Cerebellar cortex (tissue), 1 donor: ENCODE data around the gene RET.

Experiments used
- DNase-seq: peaks from one replicate; pipeline ENCODE4 v3.0.0-alpha.2; 2015; ENCODE audit warnings: low spot score

The RET gene

DNA sequence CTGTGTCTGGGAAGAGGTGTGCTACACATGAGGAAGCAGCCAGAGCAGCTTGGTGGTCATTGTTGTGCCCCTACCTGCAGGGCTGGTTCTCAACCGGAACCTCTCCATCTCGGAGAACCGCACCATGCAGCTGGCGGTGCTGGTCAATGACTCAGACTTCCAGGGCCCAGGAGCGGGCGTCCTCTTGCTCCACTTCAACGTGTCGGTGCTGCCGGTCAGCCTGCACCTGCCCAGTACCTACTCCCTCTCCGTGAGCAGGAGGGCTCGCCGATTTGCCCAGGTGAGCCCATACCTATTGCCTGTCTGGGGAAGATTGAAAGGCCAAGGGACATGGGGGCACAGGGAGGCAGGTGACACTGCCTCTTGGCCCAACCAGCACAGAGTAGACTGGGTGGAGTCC is 32.1 kb downstream of the RET start:
- no peak for DNase-seq

GRCh38 chr10:43109671-43110249 is 32.9 kb downstream of the RET start:
- no peak for DNase-seq

- no peak for DNase-seq
These were observed 33.6 kb downstream of the RET start for GRCh38 chr10:43110338-43111071.

DNA sequence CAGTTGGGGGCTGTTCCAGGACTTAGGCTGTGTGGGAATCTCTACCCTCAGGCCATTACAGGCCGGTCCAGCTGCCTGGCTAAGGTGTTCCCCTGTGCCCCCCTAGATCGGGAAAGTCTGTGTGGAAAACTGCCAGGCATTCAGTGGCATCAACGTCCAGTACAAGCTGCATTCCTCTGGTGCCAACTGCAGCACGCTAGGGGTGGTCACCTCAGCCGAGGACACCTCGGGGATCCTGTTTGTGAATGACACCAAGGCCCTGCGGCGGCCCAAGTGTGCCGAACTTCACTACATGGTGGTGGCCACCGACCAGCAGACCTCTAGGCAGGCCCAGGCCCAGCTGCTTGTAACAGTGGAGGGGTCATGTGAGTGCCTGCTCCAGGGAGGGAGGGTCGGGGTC is 34.2 kb downstream of the RET start:
- DNase-seq, result no peak

GRCh38 chr10:43111921-43112607 is 35.2 kb downstream of the RET start:
- no peak for DNase-seq

DNA sequence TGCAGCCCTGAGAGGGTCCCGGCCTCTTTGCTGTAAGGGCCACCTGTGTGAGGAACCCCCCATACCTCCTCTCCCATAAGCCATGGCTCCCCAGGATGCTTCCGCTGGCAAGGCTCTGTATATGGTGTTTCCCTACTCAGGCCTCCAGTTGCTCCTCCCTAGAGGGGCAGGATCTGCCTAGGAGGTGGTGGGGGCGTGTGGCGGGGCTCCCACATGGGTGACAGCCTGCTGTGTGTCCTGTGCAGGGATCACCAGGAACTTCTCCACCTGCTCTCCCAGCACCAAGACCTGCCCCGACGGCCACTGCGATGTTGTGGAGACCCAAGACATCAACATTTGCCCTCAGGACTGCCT is 35.7 kb downstream of the RET start:
- DNase-seq, result no peak

- DNase-seq, result no peak
These were observed 36.6 kb downstream of the RET start for GRCh38 chr10:43113201-43114087.

- DNase-seq, result no peak
These were observed 37.3 kb downstream of the RET start for GRCh38 chr10:43114088-43114742.

- DNase-seq, result no peak
These were observed 38.1 kb downstream of the RET start for GRCh38 chr10:43114743-43115611.

GRCh38 chr10:43115881-43116595 is 39.2 kb downstream of the RET start:
- no peak for DNase-seq

DNA sequence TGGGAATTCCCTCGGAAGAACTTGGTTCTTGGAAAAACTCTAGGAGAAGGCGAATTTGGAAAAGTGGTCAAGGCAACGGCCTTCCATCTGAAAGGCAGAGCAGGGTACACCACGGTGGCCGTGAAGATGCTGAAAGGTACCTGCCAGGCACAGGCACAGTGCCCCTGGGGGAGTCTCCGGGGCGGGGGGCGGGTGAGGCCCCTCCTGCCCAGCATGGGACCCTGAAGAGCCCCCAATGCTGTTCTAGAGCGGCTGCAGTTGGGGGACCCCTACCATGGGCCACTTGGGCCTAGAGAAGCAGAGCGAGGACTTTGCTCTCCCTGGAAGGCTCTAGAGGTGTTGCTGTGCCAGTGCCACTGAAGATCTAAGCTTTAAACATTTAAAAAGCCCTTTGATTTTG is 39.7 kb downstream of the RET start:
- no peak for DNase-seq

DNA sequence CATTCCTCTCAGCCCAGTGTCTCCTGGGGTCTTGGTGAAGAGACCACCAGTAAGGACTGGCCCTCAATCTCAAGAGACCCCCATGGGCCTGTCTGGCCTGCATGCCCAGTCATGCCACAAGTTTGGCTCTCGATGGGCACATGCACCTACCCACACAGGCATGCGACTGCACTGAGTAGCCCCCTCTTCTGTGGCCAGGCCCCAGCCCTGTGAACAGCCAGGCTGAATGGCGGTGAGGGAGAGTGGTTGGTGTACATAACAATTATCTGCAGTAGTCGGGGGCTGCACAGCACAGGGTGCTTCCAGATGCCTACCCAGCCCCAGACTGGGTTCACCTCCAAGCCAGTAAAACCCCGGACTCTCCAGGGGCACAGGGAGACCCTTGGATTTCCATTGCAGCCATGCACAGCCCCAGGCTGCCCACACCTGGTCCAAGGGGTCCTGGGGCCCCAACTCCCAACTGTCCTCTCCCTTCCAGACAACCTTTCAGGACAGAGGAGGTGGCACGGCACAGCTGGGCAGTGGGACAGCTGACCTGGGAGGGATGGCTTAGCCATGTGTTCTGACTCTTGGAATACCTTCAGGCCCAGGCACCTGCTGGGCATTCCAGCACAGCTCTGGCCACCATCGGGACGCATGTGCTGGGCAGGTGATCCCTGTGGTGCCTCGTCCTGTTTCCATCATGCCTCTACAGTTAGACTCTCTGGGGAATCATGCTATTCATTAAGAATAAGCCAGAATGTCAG is 40.3 kb downstream of the RET start:
- no peak for DNase-seq

GRCh38 chr10:43117777-43118583 is 41.1 kb downstream of the RET start:
- no peak for DNase-seq

DNA sequence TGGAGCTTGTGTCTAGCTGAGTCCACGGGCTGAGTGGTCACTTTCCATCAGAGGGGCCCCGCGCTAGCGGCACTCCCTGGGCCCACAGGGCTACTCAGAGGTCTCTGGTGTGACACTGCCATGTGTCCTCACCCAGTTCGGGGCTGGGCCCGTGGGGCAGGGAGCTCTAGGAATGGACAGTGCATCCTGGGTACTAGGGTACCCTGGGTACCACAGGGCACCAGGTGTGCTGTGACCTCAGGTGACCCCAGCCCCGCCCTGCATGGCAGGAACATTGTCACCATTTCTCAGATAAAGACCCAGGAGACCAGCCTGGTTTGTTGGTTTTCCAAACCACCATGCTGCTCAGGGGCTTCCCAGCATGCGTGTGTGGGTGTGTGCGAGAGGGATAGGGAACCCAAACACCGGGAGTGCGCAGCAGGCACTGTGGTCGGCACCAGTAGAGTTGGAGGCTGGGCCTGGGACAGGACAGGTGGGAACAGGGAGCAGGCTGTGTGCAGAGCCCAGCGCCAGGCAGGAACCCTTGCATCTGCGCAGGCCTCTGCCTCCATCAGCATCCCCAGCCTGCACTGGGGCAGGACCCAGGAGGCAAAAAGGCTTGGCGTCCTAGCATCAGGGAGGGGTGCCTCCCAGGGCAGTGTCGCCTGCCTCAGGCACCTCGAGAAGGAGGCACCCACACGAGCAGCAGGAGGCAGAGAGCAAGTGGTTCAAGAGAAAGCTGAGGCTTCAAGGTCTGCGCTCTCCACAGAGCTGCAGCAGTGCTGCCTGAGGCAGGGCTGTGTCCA is 42.0 kb downstream of the RET start:
- DNase-seq, result no peak

GRCh38 chr10:43119416-43120115 is 42.7 kb downstream of the RET start:
- DNase-seq, result no peak

- DNase-seq, result no peak
These were observed 43.5 kb downstream of the RET start for GRCh38 chr10:43120116-43120928.
